Uterus (tissue), 2 donors: Measurements from ENCODE around the gene MUC5B.

Experiments used
- POLR2A ChIP-seq, 2 donors: fragments of 450-650 bp; IDR thresholded peaks; one replicate each; pipeline ENCODE4 v1.6.1; 2016; ENCODE audit warnings: antibody characterized with exemption in 2 of 2, mild to moderate bottlenecking in 1 of 2, moderate library complexity in 1 of 2
- TF ChIP-seq, protein P1 (sequence below), 4 experiments: fragments of 200-600 bp in 2 of 4; fragments of 450-650 bp in 2 of 4; sonication (generic) in 2 of 4; IDR thresholded peaks; one replicate each; pipeline ENCODE4 v1.5.1; 2016 to 2019; ENCODE audit warnings: antibody characterized with exemption in 4 of 4, mild to moderate bottlenecking in 2 of 4, moderate library complexity in 1 of 4

DNA sequence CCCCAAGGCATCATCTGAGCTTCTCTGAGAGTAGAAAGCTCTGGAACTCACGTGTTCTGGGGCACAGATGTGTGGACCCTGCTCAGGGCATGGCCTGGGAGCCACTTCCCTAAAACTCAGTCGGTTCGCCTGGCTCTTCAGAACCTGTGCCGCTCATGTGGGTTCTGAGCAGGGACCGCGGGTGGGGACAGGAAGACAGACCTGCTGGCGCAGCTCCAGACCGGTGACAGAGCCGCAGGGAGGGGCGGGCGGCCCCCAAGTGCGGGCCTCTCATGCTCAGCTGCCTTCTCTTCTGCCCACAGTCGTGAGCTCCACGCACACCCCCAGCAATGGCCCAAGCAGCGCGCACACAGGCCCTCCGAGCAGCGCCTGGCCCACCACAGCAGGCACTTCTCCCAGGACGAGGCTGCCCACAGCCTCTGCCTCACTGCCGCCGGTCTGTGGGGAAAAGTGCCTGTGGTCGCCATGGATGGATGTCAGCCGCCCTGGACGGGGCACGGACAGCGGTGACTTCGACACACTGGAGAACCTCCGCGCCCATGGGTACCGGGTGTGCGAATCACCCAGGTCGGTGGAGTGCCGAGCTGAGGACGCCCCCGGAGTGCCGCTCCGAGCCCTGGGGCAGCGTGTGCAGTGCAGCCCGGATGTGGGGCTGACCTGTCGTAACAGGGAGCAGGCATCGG, 40.9 kb upstream of the MUC5B start:
- TF ChIP-seq, protein P1, sequence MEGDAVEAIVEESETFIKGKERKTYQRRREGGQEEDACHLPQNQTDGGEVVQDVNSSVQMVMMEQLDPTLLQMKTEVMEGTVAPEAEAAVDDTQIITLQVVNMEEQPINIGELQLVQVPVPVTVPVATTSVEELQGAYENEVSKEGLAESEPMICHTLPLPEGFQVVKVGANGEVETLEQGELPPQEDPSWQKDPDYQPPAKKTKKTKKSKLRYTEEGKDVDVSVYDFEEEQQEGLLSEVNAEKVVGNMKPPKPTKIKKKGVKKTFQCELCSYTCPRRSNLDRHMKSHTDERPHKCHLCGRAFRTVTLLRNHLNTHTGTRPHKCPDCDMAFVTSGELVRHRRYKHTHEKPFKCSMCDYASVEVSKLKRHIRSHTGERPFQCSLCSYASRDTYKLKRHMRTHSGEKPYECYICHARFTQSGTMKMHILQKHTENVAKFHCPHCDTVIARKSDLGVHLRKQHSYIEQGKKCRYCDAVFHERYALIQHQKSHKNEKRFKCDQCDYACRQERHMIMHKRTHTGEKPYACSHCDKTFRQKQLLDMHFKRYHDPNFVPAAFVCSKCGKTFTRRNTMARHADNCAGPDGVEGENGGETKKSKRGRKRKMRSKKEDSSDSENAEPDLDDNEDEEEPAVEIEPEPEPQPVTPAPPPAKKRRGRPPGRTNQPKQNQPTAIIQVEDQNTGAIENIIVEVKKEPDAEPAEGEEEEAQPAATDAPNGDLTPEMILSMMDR (IDR thresholded peaks at IDR 0.05): no peak
- no peak for TF ChIP-seq POLR2A (IDR thresholded peaks at IDR 0.05)
